ENCODE results near the gene HBG1. TPM values are rescaled to one million over a fixed set of nuclear protein-coding genes. Genes with fewer than 3 reads are reported as not detected.
"Not testable (repeated sequence)": the region's sequence is repeated elsewhere in the genome, so short reads cannot be mapped to it uniquely, and the experiment has no call there.

Gene HBG1
- total and polyA plus RNA-seq, 2 of the 8 experiments (the other 6 are each of a cell fraction or from before 2014, with no cell fraction given): 0.26 TPM; not detected in 1

GRCh38 chr11:5248498-5248897 is 1.2 kb downstream of the HBG1 start:
- H2BK20ac ChIP-seq (ENCODE audit: low read length); H2AK5ac ChIP-seq (ENCODE audit: low read depth, low read length); H3K18ac ChIP-seq (ENCODE audit: extremely low read depth, low read length); H2BK12ac ChIP-seq (ENCODE audit: low read depth, low read length); FAIRE-seq; H4K8ac ChIP-seq (ENCODE audit: extremely low read depth, insufficient read depth, low read length); H3K23me2 ChIP-seq (ENCODE audit: low read depth, low read length); H3K79me2 ChIP-seq (ENCODE audit: control insufficient read depth in 1 of 2, insufficient read depth in 2 of 2, low read length in 2 of 2); H3K4me1 ChIP-seq (replicated peaks in 1 of 4; ENCODE audit: control insufficient read depth in 3 of 4, insufficient read depth in 4 of 4, low read length in 3 of 4); H3K9ac ChIP-seq (replicated peaks in 1 of 4; ENCODE audit: extremely low read depth in 1 of 4, low read depth in 3 of 4, low read length in 3 of 4); POLR2A ChIA-PET (ENCODE audit: partially characterized antibody); H4K20me1 ChIP-seq (replicated peaks in 1 of 2; ENCODE audit: control insufficient read depth in 1 of 2, insufficient read depth in 2 of 2, low read length in 2 of 2); H4K91ac ChIP-seq (replicated peaks; ENCODE audit: insufficient read length, low read length); H3K79me1 ChIP-seq (ENCODE audit: low read depth, low read length); H2BK120ac ChIP-seq (replicated peaks; ENCODE audit: low read depth, low read length); H3K56ac ChIP-seq (replicated peaks; ENCODE audit: insufficient read length, low read depth, low read length); H3K27ac ChIP-seq (ENCODE audit: low read depth, low read length); H3K4me3 ChIP-seq (ENCODE audit: extremely low read depth in 1 of 4, insufficient read depth in 2 of 4, low read depth in 3 of 4, low read length in 4 of 4); H3K36me3 ChIP-seq (ENCODE audit: control insufficient read depth in 2 of 4, insufficient read depth in 4 of 4, low read length in 3 of 4); H3K14ac ChIP-seq (ENCODE audit: insufficient read length); H2BK5ac ChIP-seq (ENCODE audit: low read depth, low read length); H3K4ac ChIP-seq (replicated peaks; ENCODE audit: insufficient read length, low read depth, low read length); H3K4me2 ChIP-seq (ENCODE audit: insufficient read depth in 1 of 2, low read depth in 2 of 2, low read length in 2 of 2); H4K5ac ChIP-seq (ENCODE audit: insufficient read length, low read depth, low read length); DNase-seq (ENCODE audit: low read depth in 1 of 2, low spot score in 2 of 2); H2BK15ac ChIP-seq (ENCODE audit: low read length); H3K23ac ChIP-seq (ENCODE audit: insufficient read length); H3K9me3 ChIP-seq (ENCODE audit: insufficient read depth in 2 of 2, low read depth in 1 of 2, low read length in 1 of 2); H3K27me3 ChIP-seq (replicated peaks in 1 of 4; ENCODE audit: control insufficient read depth in 3 of 4, extremely low read depth in 1 of 4, insufficient read depth in 3 of 4, low read length in 3 of 4); H2AFZ ChIP-seq (ENCODE audit: low read length): not testable (repeated sequence)
- WGBS, 2 experiments (ENCODE audit: extremely low coverage in 1 of 2, insufficient coverage in 1 of 2, insufficient read length in 1 of 2, insufficient replicate concordance in 2 of 2, low coverage in 1 of 2, low lambda C conversion rate in 2 of 2, missing lambda C conversion rate in 1 of 2): 50% methylated on average over 4 of the region's 7 CpGs; no CpG with 5 or more reads in 1 of the 2 experiments
- CTCF ChIA-PET (ENCODE audit: partially characterized antibody): interaction anchor here (0.6 to 1.9 kb wide), 2 partner anchors 43 to 227 kb away, joined by 3 to 4 read pairs; no protein-coding TSS in a partner anchor

Data from H1 (cell line).